Activated T-cell treated with anti-CD3 and anti-CD28 coated beads, Interleukin-2, amount 50 U/mL, for 1 hour (primary cell): Measurements from ENCODE around the gene PRM3.

Experiments used
- DNase-seq: peaks from one replicate; pipeline ENCODE4 v3.0.0-alpha.2; 2020

Gene PRM3

GRCh38 chr16:11280616-11281522, 7.4 kb upstream of the PRM3 start, which contains the start of gene PRM1:
Gene PRM1, minus strand, starts transcription at chr16:11281330. Its CDS starts 92 bp downstream, at chr16:11281238.
- no peak for DNase-seq

- no peak for DNase-seq
Measured at GRCh38 chr16:11278681-11279628, 5.5 kb upstream of the PRM3 start.

DNA sequence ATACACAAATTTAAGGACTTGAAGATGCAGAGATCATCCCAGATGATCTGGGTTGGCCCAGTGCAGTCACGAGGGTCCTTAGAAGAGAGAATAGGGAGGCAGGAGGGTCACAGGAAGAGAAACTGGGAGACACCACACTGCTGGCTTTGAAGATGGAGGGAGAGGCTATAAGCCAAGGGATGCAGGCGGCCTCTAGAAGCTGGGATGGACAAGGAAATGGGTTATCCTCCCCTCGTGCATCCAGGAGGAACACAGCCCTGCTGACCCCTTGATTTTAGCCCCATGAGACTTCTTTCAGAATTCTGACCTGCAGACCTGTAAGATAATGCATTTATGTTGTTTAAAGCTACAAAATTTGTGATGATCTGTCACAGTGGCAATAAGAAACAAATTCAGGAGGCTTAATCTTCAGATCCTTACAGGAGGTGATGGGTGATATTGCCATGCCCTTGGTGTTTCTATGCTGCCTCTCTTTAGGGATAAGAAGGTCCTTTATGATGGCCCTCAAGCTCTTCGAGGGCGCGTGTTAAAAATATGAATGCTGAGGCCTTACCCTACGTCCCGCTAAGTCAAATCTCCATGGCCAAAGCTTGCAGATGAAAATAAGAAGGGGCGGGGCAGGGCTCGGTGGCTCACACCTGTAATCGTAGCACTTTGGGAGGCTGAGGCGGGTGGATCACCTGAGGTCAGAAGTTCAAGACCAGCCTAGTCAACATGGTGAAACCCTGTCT, 4.3 kb upstream of the PRM3 start:
- no peak for DNase-seq

GRCh38 chr16:11276896-11277593, 3.6 kb upstream of the PRM3 start:
- no peak for DNase-seq

DNA sequence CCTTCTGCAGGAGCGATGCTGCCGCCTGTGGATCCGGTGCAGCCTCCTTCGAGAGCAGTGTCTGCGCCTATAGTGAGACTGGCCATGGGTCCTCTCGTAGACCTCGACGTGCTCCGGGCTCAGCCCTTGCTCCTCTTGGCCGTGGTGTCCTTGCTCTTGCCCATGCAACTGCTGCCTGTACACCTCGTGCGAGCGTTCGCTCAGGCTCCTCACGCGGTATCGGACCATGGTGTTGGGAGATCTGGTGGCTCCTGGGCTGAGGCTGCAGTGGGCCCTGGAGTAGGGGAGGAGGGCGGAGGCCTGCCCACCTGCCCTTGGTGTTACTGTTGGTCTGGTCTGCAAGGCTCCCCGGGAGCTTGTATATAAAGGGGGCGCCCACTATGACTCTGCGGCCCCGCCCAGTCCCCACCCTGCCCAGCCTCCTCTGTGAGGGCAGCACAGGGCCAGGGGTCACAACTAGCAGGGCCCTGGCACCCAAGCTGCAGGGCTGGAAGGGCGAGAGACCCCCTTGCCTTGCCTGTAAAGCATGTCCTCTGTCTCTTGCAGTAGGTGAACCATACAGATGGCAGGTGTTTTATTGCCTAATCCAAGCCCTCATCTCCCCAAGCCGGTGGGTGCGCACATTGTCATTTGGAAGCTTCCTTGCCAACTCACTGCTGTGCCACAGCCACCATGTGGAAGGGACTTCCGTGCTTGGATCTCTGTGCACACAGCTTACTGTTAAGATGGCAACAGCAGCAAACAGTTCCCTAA, 2.9 kb upstream of the PRM3 start, which contains the start of gene PRM2:
Gene PRM2 (minus strand): TSS at position 338 of the 753 bp plus-strand sequence. CDS start 110 bp downstream, at position 228.
- DNase-seq = no peak

GRCh38 chr16:11274964-11275363, 1.5 kb upstream of the PRM3 start:
- DNase-seq = no peak

- no peak for DNase-seq
Measured at GRCh38 chr16:11273721-11274324, 394 bp upstream of the PRM3 start.

DNA sequence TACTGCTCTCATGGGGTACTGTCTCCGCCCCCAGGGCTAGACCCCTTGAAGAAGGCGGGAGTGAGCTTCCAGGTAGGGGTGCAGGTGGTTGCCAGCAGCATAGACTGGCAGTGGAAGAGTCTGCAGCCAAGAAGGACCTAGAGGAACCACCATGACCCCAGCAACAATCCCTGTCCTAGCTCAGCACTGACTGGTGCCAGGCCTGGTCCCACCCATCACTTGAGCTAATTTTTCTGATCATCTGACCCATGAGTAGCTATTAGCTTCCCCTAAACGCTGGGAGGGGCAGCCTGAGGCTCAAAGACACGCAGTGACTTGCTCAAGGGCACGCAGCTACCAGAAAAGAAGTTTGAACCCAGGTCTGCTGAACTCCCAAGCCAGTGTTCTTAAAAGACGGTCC, 945 bp downstream of the PRM3 start:
- no peak for DNase-seq

- DNase-seq = no peak
Measured at GRCh38 chr16:11271610-11272009, 1.8 kb downstream of the PRM3 start.

DNA sequence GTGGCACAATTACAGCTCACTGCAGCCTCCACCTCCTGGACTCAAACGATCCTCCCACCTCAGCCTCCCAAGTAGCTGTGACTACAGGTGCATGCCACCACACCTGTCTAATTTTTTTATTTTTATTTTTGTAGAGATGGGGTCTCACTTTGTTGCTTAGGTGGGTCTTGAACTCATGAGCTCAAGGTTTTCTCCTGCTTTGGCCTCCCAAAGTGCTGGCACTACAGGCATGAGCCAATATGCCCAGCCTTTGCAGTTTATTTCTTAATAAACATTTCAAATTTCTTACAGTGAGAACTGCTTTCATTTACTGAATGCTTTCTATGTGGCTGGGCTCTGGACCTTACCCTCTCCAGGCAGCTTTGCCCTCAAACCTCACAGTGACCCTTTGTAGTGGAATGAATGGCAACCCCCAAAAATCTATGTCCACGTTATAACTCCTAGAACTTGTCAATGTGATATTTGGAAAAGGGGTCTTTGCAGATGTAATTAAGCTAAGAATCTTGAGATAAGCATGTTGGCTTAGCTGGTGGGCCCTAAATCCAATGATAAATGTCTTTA, 2.7 kb downstream of the PRM3 start:
- no peak for DNase-seq

DNA sequence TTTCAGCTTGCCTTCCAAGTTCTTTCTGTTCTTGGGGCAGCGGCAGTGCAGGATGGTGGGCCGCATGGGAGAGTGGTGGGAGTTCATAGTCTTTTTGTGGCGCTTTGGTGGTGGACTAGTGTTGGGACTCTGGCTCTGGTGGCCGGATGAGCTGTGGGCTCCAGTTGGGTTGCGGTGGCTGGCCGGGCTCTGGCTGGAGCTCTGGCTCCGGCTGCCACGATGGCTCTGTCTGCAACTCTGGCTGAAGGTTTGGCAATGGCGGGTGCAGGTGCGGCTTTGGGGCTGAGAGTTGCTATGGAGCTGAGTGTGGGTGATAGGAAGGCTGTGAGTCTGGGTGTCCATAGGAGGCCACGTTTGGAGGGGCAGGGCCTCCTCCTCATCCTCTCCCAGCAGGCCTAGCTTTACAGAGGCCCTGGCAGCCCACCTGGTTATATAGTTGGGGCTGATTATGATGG, 4.5 kb downstream of the PRM3 start, which contains the start of gene TNP2:
Gene TNP2 (minus strand): TSS at position 405 of the 455 bp plus-strand sequence. CDS start 63 bp downstream, at position 342.
- DNase-seq = no peak

- no peak for DNase-seq
Measured at GRCh38 chr16:11265124-11265523, 8.3 kb downstream of the PRM3 start.

DNA sequence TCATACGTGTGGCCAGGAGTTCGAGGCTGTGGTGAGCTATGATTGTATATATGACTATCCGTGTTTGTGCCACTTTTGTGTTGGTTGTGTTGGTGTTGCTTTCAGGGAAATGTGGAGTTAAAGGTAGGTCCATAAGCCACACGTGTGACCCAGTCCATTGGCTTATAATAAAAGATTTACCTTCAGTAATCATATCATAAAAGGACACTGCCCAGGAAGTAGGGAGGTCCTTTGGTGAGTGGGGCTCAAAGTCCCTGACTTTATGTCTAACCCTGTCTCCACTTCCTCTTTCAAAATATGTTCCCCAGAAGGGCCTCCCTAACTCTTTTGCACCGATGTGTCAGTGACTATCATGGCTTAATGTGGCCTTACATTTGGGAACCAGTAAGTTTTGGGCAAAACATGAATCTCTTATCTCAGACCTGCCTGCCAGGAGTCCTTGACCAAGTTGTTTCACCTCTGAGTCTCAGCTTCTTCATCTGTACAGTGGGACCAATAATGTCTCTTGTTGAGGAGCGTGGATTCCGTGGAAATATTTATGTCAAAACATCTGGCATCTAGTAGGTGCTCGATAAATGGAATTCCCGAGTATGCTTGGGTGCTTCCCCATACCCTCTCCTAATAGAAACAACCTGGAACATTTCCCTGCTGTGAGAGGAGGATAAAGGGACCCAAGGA, 9.1 kb downstream of the PRM3 start:
- no peak for DNase-seq

GRCh38 chr16:11263737-11264136, 9.7 kb downstream of the PRM3 start:
- DNase-seq = no peak

DNA sequence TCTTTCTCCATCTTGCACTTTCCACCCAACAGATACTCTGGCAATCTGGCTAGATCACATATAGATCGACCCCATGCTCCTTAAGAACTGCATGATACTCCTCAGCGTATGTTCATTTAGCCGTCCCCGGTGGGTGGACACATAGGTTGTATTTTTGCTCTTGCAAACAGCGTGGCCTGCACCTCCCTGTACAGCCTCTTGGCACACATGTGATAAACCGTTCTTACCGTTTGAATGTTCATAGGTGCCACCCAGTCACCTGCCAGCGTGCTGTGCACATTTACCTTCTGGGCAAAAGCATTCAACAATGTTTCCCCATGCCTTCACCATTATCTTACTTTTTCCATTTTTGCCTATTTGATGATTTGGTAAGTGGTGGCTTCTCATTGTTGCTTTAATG, 10.5 kb downstream of the PRM3 start:
- DNase-seq = no peak

GRCh38 chr16:11260596-11260966, 12.8 kb downstream of the PRM3 start:
- DNase-seq = no peak

GRCh38 chr16:11259655-11260595, 13.5 kb downstream of the PRM3 start:
- DNase-seq = no peak
